Suprapubic skin (tissue), 4 donors: ENCODE results near the gene KIF12.

Experiments
- CTCF ChIP-seq, 2 donors: fragments of 200-600 bp in 1 of 2; fragments of 450-650 bp in 1 of 2; sonication (generic) in 1 of 2; IDR thresholded peaks; one replicate each; pipeline ENCODE4 v1.5.1; 2016 to 2019; ENCODE audit warnings: antibody characterized with exemption in 2 of 2, mild to moderate bottlenecking in 1 of 2, moderate library complexity in 1 of 2
- EP300 ChIP-seq: sonication (generic); formaldehyde crosslinking; IDR thresholded peaks from one replicate; pipeline ENCODE4 v1.6.1; 2017; ENCODE audit warnings: antibody characterized with exemption
- POLR2AphosphoS5 ChIP-seq, 3 donors: sonication (generic); formaldehyde crosslinking; IDR thresholded peaks; one replicate each; pipeline ENCODE4 v1.6.1; 2017; ENCODE audit warnings: antibody characterized with exemption in 3 of 3

GRCh38 chr9:114057161-114057885 is 41.8 kb downstream of the KIF12 start:
- no peak for TF ChIP-seq CTCF (IDR thresholded peaks at IDR 0.05)
- TF ChIP-seq EP300 = no peak
- no peak for TF ChIP-seq POLR2AphosphoS5 (IDR thresholded peaks at IDR 0.05)
